HG03064 (cell line): ENCODE data around the gene CHRDL1.
"Not testable (repeated sequence)": the region's sequence is repeated elsewhere in the genome, so short reads cannot be mapped to it uniquely, and the experiment has no call there.

ENCODE experiments used
- ATAC-seq: cut with Tn5 transposase; IDR thresholded peaks from one replicate; pipeline ENCODE4 v1.9.1; 2021; ENCODE audit warnings: low read depth; ENCODE audit not compliant: unreplicated experiment

The CHRDL1 gene, protein sequence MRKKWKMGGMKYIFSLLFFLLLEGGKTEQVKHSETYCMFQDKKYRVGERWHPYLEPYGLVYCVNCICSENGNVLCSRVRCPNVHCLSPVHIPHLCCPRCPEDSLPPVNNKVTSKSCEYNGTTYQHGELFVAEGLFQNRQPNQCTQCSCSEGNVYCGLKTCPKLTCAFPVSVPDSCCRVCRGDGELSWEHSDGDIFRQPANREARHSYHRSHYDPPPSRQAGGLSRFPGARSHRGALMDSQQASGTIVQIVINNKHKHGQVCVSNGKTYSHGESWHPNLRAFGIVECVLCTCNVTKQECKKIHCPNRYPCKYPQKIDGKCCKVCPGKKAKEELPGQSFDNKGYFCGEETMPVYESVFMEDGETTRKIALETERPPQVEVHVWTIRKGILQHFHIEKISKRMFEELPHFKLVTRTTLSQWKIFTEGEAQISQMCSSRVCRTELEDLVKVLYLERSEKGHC

DNA sequence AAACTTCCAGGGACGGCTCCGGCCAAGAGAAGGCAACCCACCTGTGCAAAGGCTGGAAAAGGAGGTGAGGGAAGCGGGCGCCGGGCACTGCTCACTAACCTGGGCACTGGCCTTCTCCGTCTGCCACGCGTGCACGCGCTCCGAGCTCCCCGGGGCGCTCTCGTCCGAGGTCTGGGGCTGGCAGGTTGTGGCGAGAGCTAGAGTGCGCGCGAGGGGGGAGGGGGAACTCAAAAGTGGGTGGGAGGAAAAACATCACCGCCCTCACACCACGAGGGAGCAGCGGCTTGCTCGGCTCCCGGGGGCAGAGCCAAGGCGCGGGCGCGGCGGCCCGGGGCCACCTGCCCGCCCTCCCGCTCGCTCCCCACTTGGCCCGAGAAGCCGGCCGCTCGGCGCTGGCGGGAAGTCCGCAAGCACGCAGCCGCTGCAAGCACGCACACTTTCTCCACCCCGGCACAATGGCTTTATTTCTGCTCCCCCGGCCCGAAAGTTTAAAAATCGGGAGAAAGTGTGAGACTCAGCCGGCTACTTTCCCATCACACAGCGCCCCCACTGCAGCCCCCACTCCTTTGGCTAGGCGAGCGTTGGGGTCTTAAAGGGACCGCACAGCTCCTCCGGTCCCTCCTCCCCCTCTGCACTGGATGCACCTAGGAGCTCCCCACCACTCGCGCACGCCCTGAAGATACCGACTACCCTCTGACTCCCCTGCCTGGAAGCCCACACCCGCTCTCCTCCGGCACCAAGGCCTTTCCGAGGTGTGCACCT, at the start of gene CHRDL1:
TSS of gene CHRDL1 (minus strand) at position 173 of the 762 bp plus-strand sequence. CDS start 3,636 bp downstream, outside the sequence.
- ATAC-seq: no peak

DNA sequence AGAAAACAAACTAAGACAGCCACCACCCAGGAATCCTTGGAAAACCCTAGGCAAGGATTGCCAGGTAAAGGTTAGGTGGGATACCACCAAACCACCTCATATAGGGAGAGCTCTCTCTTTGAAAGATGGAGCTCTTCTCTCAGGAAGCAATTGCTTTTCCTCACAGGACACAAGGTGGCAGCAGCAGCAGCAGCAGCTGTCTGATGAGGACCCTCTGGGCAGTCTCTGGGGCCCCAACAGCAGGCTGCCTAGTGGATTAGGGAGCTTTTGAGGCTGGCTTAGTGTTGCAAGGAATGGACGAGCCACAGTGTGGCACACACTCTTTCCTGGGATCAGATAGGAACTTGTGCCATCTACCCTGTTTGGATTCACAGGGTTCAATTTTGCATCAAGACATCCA, 41.4 kb upstream of the CHRDL1 start:
- no peak for ATAC-seq

DNA sequence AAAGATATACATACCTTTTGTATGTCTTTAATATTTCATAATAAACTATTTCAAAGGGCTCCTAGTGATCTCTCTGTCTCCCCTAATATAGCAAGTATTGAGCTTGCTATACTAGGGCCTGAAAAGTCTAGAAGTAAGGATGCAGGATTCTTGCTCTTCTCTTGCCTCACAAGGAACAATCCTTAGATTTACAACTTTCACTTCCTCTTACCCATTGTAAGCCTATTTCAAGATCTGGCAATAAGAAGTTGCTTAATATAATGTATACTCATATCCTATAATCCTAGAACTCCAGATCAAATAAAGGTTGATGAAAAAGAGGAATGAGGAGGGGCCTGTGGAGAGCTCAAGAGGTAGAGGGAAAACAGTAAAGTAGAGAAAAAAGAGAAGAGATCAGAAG, 40.8 kb upstream of the CHRDL1 start:
- no peak for ATAC-seq

DNA sequence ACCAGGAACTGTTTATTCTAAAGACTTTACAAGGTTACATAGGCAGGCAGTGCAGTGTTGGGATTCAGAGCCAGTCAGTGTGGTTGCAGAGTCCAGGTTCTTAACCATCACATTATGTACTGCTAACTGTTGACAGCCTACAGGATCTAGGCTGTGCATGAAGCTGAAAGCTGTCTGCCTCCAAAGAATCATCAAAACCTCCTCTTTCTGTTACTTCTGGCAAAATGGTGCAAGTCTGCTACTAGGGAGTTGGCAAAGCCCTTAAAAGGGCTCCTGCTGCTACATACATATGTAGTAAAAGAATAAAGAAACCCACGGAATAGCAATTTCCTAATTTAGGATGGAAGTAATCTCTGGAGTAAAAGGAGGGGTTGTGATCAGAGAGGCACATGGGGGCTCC, 40.4 kb upstream of the CHRDL1 start:
- ATAC-seq: no peak

DNA sequence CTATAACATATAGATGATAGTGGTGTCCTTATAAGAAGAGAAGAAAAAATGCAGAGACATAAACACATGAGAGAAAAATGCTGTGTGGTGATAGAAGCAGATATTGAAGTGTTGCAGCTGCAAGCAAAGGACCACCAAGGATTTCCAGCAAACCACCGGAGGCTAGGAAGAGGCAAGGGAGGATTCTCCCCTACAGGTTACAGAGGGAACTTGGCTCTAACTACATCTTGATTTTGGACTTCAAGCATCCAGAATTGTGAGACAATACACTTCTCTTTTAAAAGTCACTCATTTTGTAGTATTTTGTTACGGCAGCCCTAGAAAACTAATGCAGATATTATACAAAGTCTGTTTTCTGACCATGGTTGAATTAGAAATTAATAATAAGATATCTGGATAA, 30.4 kb upstream of the CHRDL1 start:
- ATAC-seq: no peak

DNA sequence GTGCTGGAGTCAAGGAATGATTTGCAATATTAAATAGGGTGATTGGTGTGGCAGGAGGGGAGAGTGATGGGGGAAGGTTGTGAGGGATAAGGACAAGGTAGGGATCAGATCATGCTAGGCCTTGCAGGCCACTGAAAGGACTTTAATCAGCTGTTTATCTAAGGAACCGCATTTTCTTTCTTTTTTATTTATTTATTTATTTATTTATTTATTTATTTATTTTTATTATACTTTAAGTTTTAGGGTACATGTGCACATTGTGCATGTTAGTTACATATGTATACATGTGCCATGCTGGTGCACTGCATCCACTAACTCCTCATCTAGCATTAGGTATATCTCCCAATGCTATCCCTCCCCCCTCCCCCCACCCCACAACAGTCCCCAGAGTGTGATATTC, 20.9 kb upstream of the CHRDL1 start:
- not testable (repeated sequence) for ATAC-seq

DNA sequence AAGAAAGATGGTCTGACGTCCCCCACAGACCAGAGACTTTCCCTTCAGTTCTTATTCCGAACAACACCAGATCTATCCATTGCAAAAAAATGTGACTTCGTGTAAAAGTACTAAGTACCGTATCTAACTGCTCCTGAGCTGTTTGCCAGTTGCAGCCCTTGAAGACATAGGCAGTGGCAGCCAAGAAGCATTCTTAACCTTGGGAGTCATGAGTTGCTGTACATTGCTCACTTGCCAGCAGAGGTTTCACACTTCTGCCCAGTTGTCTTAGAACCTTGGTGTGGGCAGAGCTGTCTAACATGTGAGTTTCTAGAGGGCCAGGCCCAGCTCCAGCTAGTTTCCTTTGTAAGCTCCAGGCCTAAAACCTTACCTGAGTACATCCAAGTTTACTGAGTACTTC, 10.5 kb upstream of the CHRDL1 start:
- no peak for ATAC-seq

DNA sequence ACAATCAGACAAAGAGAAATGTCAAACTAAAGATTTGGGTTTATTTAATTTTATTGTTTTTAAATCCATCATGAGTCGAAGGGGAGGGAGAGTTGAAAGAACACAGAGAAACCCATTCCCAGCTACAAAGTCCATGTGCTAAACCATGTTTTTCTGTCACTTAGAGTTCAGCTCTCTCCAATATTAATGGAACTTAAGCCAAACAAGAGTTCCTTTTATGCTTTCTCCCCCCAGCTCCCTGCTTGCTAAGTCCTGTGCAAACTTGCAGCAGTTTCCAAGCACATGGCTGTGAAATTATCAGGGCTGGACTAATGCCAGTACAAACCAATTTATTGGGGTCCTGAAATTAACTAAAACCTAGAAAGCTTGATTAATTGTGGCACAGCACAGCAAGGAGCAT, 9.7 kb upstream of the CHRDL1 start:
- ATAC-seq: no peak

DNA sequence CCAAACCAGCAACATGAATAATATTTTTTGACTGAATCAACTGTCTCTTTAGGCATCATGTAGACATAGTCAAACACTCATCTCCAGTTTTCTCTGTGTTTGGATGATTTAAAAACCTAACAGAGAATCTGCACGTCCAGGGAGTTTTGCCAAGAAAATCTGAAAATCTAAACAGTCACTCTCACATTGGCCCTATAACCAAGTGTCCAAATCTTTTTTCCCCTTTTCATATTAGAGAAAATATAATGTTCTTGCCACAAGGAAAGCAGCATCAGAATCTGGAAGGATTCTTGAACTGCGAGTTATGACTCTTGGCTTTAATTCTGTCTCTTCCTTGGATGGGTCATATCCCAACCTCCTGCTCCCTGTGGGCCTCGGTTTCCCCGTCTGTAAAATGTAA, 8.8 kb upstream of the CHRDL1 start:
- ATAC-seq: no peak

DNA sequence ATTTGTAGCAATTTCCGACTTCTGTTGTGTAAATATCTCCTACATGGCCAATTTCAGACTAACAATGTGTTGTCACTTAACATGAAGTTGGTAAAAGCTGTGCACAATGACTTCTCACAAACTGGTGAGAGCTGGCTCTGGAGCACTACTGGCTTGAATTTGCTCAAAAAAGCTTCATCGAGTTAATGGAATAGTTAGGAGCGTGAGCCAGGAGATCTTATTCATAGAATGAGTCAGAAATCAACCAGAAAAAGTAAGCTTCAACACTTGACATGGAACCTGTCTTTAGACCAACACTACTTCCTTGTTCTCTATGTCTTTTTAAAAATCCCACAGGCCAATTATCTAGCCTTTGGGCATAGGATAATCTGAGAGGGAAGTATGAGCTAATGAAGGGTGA, 7.9 kb upstream of the CHRDL1 start:
- ATAC-seq: no peak

DNA sequence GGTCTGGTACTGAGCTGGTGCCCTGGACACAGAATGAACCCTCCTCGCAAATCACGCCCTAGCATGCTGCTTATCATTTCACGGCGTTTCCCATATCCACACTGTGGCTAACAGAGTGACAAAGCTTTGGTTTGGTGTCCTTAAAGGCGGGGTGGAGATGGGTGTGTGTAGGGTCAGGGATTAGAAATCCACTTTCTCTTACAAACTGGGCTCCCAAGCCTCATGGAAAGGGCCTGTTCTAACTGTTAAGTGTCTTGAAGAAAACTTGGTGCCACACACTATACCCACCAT, 735 bp upstream of the CHRDL1 start:
- ATAC-seq: no peak

DNA sequence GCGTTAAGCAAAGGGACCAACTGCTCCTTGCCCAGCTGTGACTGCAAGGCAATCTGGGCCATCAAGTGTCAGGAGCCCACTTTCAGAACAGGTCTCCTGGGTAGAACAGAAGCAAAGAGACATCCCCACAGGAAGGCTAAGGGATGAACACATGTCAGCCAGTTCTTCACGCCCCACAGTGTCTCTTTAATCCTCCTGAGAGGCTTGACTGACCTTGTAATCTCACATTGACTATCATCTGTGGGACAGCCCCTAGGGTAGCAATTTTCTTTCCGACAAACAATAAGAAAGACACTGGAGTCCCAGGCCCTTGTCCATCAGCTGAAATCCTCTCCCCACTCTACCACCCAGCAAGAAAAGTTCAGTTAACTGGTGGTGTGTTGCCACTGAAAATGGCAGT, 1.0 kb downstream of the CHRDL1 start:
- ATAC-seq: no peak

DNA sequence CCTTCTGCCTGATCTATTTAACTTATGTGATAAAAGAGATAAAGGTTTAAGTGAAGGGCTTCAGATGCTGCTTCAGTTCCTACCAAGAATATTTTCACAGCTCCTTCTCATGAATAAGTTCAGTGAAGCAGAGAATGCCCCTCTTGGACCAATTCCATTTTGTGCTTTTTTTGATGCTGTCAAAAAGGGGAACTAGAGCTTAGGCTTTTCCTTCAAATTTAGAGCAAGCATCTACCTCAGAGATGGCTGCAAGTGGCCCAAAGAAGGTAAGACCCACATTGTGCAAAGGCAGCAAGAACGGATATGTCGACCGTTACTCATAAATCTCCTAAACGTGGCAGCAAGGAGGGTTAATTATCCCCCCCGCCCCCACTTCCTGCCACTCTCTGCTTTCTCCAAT, 4.5 kb downstream of the CHRDL1 start:
- ATAC-seq: no peak

DNA sequence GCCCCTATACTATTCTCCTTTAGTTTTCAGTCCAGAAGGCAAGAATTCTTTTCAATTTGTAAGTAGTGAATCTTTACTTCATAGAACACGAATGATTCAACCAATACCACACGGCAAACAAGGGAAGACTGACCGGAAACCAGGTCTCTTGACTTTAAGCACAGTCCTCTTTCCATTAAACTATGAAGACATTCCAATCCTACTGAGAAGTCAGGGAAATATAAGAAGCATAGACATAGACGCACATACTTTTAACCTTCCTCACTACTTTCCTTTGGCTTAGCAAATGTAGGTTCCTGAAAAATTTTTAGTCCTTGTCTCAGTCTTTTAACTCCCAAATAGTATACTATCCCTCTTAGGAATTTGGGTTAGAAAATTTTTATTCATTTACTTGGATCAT, 9.1 kb downstream of the CHRDL1 start:
- no peak for ATAC-seq

DNA sequence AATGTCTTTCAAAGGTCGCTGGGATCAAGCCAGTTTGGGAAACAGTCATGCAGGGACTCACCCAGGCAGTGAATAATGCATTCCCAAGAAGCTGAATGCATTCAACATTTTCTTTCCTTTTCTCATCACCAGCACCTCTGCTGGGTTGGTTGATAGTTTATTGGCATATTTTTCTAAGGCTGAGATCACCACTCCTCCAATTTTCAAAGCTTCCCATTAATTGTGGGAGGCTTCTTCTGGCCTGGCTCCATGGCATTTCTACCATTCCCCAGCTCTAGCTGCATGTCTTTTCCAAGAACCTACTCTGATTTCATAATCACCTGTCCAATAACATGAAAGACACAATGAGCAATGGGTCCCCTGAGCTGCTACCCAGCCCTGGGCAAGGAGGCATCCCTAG, 35.8 kb downstream of the CHRDL1 start:
- no peak for ATAC-seq

DNA sequence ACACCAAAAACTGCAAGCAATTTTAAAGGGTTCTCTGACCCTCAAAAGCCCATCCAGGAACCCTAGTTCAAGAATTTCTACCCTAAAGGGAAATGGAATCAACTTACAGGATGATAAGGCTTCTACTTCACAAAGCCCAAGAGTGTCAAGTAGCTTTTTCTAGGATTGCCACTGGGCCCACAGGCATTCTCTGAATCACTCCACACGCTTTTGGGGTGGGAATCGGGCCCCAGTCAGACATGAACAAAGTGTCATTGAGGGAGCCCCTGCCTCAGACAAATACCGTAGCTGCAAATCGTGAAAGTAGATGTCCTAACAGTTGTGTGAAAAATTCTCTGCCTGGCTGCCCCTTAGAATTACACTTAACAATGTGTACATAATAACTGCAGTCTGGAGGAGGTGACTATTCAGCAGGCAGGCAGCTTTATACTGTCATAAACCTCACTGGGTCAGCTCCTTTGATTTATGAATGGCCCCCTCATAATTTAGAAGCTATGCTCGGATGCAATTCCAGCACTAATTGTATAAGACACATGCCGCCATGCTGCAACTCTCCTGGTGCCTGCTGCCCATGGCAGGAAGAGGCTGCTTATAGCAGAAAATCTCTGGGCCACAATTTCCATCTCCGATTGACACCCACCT, 36.7 kb downstream of the CHRDL1 start:
- ATAC-seq: no peak

DNA sequence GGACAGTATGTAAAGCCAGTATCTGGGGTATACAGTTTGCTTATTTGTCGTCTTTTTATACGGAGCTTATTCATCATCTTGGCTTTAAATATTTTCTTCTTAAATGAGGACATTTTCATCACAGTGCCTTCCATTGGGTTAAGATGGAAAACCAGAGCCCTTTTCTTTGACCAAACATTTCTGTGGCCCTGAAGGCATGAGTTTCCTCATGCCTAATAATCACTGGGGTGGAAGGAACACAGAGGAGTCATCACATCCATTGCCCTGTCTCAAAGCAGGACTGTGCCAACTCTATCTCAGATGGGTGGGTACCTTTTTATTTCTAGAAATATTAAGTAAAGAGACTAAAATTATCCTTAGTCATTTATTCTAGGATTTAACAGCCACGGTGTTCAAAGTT, 40.0 kb downstream of the CHRDL1 start:
- no peak for ATAC-seq

DNA sequence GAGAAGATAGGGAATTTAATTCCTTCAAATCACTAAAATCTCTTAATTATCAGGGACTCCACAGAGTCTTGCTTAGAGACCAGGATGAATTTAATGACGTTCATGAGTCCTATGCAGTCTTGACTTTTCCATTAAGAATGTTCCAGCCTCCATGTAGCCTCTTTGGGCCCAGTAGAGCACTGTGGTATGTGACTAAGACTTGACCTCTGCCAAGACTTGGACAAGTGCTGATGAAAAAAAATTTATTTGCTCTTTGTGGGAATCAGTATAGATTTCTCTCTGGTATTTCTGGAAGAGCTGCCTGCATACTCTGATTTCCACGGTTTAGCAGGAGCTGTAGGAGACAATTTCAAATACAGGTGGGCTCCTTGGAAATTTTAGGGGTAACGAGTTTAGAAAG, 40.6 kb downstream of the CHRDL1 start:
- ATAC-seq: no peak

DNA sequence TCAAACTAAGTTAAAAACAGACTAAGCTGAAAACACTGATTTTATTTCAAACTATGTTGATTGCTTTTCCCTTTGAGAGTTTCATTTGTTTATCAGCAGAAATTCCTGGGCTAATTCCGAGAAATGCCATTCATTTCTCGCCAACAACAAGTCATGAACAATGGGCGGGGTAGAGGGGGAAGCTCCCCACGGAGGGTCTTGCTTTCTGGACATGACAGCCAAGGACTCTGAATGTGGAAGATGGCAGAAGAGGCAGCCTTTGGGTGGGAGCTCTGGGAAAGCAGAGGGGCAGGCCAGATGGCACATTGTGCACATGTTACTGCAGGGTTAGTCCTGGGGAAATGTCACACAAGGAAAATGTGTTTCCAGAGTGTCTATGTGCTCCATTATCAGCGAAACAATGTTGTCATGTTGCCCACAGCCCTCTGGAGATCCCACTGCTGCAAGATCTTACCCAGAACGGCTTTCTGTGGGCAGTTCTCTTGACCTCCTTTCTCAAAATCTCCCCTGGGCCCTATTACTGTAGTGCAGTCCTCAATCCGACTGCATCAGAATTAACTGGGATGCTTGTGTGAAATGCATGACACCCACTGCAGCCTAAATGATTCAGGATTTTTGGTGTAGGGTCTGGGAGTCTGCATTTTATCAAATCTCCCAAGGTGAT, 45.0 kb downstream of the CHRDL1 start:
- no peak for ATAC-seq

DNA sequence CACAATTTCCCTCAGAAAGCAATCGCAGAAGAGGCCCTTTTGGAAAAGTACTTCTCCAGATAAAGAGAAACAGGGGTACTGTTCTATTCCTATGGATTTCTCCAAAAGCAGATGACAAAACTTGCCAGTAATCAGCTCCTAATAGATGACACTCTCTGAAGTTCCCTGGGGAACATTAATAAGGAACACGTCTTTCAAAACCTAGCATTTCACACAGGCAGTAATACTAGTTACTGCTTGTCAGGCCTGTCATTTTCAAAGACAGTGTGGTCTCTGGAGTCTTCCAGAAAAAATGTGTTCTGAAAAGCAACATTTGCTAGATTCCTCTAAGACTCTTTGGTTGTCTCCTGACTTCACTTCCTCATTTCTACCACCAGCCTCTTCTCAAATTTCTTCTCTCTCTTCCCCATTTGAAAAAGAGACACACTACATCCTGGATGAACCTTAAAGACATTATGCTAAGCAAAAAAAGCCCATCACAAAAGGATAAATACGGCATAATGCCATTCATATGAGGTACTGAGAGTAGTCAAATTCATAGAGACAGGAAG, 47.3 kb downstream of the CHRDL1 start:
- ATAC-seq: no peak

DNA sequence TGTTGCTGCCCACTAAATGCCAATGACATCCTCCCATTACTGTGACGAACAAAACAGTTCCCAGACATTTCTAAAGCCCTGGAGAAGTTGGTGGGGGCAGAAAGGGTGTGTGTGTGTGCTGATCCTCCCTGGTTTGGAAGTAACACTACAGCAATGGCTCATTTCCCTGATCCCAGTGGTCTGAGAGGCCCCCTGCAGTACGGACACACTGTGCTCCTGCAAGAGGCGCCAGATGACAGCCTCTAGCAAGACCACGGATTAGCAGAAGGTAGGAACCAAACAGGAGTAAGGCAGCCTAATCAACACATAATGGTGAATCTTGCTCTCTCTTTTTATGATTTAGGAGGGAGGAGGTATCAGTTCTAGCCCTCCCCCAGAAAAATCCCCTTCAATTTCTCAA, 49.6 kb downstream of the CHRDL1 start:
- no peak for ATAC-seq
